BE2C (cell line): ENCODE results near the gene ATG2A.
A peak's percentile ranks its signal among the peaks of the same experiment; 100 is the strongest.

Experiments
- DNase-seq: peaks from one replicate; pipeline ENCODE4 v3.0.0-alpha.2; 2020
- H3K27me3 ChIP-seq: fragments of 250-450 bp; sonication (Bioruptor Pico); 2 replicates; pipeline ENCODE4 v1.5.1; 2020; ENCODE audit warnings: mild to moderate bottlenecking
- H3K36me3 ChIP-seq: fragments of 250-450 bp; sonication (Bioruptor Pico); 2 replicates; pipeline ENCODE4 v1.5.1; 2020; ENCODE audit warnings: mild to moderate bottlenecking
- H3K4me1 ChIP-seq: fragments of 250-450 bp; sonication (Bioruptor Pico); 2 replicates; pipeline ENCODE4 v1.5.1; 2020
- H3K4me3 ChIP-seq: 2 replicates; pipeline ENCODE4 v1.5.1; 2011; ENCODE audit warnings: low read depth, low read length
- H3K9me3 ChIP-seq: fragments of 250-450 bp; sonication (Bioruptor Pico); 2 replicates; pipeline ENCODE4 v1.5.1; 2020
- CTCF ChIP-seq: IDR thresholded peaks from 2 replicates; pipeline ENCODE4 v1.5.1; 2012; ENCODE audit warnings: mild to moderate bottlenecking, low read depth, low read length

The ATG2A gene

GRCh38 chr11:64854534-64855502 lies 62.2 kb downstream of the ATG2A start:
- Histone ChIP-seq H3K27me3 (no peaks in the 10 kb centered on the region), H3K4me1 (peaks cover 19% of the 10 kb centered on the region), H3K9me3 (no peaks in the 10 kb centered on the region), H3K36me3 (peaks cover 4% of the 10 kb centered on the region; the same call in 1 of the 2 replicates), H3K4me3 (no peak overlapping the region)
- no peak for TF ChIP-seq CTCF
- DNase-seq: peak; percentile 62

GRCh38 chr11:64854157-64854533 lies 62.9 kb downstream of the ATG2A start:
- Histone ChIP-seq H3K27me3 (no peaks in the 10 kb centered on the region), H3K36me3 (peaks cover 4% of the 10 kb centered on the region; the same call in 1 of the 2 replicates), H3K4me1 (peaks cover 19% of the 10 kb centered on the region), H3K4me3 (no peak overlapping the region), H3K9me3 (no peaks in the 10 kb centered on the region)
- DNase-seq: no peak
- TF ChIP-seq CTCF: no peak

- TF ChIP-seq CTCF: no peak
- Histone ChIP-seq H3K36me3 (peaks cover 4% of the 10 kb centered on the region; the same call in 1 of the 2 replicates), H3K4me1 (peaks cover 19% of the 10 kb centered on the region), H3K9me3 (no peaks in the 10 kb centered on the region), H3K4me3 (no peak overlapping the region), H3K27me3 (no peaks in the 10 kb centered on the region)
- DNase-seq: no peak
These were observed 63.3 kb downstream of the ATG2A start for GRCh38 chr11:64853709-64854108.

- Histone ChIP-seq H3K4me3 (no peak overlapping the region), H3K4me1 (peaks cover 19% of the 10 kb centered on the region), H3K36me3 (peaks cover 4% of the 10 kb centered on the region; the same call in 1 of the 2 replicates), H3K9me3 (no peaks in the 10 kb centered on the region), H3K27me3 (no peaks in the 10 kb centered on the region)
- no peak for TF ChIP-seq CTCF
- DNase-seq: no peak
These were observed 64.1 kb downstream of the ATG2A start for GRCh38 chr11:64852804-64853509.

GRCh38 chr11:64851831-64852351 lies 65.1 kb downstream of the ATG2A start:
- Histone ChIP-seq H3K9me3 (no peaks in the 10 kb centered on the region), H3K36me3 (peaks cover 4% of the 10 kb centered on the region; the same call in 1 of the 2 replicates), H3K4me3 (no peak overlapping the region), H3K27me3 (no peaks in the 10 kb centered on the region), H3K4me1 (peaks cover 17% of the 10 kb centered on the region)
- TF ChIP-seq CTCF: no peak
- no peak for DNase-seq
